HG02763 (cell line): ENCODE results near the gene IL12RB2.
A peak's percentile ranks its signal among the peaks of the same experiment; 100 is the strongest.

Source experiments
- ATAC-seq: cut with Tn5 transposase; IDR thresholded peaks from one replicate; pipeline ENCODE4 v1.9.1; 2021; ENCODE audit warnings: mild to moderate bottlenecking, moderate library complexity; ENCODE audit not compliant: unreplicated experiment

Gene IL12RB2

GRCh38 chr1:67313934-67314671, 6.4 kb downstream of the IL12RB2 start:
- ATAC-seq, result no peak

DNA sequence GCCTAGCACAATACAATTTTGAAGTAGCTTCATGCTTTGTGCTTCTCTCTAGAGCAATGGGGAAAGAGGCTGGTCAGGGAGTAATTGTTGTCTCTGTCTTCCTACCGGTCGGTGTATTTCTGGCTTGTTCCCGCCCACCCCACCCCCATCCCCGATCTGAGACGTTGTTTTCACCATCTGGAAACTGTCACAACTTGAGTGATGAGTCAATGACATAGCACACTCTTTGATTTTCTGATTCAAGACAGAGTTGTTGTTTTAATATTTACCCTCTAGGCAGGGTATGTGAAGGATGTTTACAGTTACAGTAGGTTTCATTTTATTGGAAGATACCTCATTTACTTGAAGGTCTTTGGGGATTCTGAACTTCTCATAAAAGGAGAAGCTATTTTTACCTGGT, 7.0 kb downstream of the IL12RB2 start:
- no peak for ATAC-seq

GRCh38 chr1:67316180-67316902, 8.7 kb downstream of the IL12RB2 start:
- no peak for ATAC-seq

- no peak for ATAC-seq
Observed at GRCh38 chr1:67316918-67317317, 9.2 kb downstream of the IL12RB2 start.

- no peak for ATAC-seq
Observed at GRCh38 chr1:67317803-67318202, 10.1 kb downstream of the IL12RB2 start.

DNA sequence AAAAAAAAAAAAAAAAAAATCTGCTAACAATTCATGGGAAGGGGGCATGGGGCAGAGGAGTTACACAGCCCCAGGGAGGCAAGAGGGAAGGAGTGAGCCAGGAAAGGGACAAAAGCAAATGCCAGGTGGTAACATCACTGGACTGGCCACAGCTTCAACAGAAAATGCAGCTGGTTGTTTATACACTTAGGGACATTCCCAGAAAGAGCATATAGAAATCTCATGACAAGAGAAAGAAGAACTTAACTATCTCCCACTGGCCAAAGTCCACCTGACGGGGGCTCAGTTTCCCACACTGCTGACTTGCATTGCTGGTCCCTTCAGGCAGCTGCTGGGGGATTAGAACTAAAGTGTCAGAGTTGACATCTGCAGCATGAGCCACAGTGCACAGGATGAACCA, 14.8 kb downstream of the IL12RB2 start:
- ATAC-seq, result no peak

DNA sequence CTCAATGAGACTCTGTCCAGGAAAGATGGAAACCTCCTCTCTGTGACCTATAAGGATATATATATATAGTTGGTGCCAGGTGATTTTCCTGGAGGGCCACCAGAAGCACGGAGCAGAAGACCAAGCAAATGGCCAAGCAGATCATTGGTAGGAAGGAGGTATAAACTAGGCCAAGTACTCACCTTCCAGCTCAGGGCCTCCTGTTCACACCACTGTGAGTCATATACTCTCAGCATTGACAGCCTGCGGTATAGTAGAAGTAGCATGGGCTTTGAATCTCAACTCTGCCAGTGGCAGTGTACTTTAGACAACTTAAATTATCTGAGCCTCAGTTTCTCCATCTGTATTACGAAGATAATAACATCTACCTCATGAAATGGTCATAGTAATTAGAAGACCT, 15.4 kb downstream of the IL12RB2 start:
- ATAC-seq, result no peak

- ATAC-seq, result no peak
Observed at GRCh38 chr1:67324068-67324467, 16.4 kb downstream of the IL12RB2 start.

DNA sequence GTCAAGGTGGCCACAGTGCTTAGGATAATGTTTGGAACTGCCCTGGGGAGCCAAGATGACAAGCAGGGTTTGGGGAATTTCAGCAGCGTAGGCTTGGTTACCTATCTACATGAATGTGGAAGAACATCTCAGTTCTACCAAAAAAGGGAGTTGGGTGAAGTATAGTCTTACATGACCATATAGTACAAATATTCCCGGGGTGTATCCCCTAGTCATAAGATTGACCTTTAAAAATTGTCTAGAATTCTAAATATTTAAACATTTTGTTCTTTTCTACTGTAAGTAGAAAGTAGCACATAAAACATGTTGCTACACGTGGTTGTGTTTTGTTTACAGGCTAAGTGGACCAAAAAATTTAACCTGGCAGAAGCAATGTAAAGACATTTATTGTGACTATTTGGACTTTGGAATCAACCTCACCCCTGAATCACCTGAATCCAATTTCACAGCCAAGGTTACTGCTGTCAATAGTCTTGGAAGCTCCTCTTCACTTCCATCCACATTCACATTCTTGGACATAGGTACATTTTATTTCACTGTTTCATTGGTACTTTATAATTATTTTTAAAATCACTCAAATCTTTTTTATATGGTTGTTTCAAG, 20.3 kb downstream of the IL12RB2 start:
- ATAC-seq, result no peak

DNA sequence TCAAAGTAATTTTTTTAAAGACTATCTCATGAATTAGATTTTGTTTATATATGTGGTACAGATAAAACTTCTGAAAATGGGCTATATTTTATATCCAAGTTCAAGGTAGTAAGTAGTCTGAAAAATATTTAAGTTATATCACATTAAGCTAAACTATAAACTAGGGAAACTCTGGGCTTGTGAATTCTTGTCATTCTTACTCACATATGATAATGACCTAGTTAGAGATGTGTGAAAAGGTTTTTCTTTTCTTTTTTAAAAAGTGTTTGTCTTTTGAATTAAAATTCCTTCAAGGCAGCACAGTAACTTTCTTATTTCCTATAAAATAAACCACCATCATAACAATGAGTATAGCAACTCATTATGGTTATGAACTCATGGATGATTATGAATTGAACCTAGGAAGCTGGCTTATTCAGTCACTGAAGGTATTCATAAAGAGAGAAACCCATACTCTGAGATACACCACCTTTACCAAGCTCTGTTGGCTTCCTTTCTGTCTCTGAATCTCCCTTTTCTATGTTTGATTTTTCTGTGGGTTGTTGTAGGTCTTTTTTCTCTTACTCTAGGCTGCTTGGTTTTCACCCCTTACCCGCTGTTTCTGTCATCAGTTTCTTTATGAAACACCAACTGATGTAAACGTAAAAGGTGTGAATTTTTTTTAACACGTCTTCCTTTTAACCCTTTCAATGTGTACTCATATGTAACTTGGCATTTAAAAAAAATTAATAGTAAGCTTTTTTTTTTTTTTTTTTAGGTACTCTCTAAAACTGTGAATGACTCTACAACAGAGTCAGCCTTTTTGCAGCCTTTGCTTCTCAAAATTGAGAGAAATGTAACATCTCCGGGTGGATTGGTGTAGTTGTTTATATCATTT, 25.2 kb downstream of the IL12RB2 start:
- peak; percentile 91 for ATAC-seq

DNA sequence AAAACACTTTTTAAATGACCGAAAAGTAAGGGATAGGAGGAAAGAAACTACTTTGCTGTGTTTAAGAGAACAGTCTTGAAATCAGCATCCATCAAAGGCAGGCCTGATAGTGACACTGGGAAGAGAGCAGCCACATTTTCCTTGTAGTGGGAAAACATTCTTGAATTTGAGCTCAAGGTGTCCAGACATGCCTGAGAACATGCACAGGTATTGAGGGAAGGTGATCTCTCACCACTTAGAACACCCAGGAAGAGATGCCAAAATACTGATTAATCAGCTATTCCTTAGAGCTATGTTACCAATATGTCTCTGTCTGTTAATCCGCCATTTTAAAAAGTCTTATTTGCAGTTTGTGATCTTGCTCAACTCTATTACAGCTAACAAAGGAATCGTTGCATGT, 25.9 kb downstream of the IL12RB2 start:
- no peak for ATAC-seq

GRCh38 chr1:67335411-67335810, 27.7 kb downstream of the IL12RB2 start:
- no peak for ATAC-seq

DNA sequence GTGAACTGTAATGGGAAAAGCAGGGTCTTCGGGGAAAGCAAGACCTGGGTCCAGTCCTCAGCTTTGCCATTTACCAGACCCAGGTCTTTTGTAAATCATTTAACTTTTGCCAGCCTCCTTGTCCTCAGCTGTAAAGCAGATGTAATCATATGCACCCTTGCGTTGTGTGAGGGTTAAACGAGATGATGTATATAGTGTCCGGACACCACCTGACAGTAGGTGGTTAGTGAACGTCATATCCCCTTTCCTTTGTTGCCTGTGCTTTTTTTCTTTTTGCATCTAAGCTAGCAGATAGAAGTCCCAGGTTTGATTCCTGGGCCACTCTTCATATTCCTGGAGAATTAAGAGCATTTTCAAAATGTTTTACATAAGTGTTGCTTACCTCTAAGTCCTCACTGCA, 28.5 kb downstream of the IL12RB2 start:
- no peak for ATAC-seq

DNA sequence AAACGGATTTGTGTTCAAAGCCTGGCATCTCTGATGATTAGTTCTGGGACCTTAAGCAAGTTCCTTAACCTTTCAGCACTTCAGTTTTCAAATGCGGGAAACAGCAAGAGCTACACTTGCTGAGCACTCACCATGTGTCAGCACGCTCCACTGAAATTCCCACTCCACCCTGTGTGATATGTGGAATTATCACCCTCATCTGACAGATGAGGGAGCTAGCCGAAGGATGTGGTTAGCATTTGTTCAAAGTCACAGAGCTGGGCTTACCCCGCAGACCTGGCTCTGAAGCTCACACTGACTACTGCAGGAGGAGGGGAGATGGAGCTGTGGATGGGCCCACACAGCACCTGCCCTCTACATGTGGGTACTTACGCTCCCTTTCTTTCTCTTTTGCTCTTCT, 29.1 kb downstream of the IL12RB2 start:
- ATAC-seq, result no peak

DNA sequence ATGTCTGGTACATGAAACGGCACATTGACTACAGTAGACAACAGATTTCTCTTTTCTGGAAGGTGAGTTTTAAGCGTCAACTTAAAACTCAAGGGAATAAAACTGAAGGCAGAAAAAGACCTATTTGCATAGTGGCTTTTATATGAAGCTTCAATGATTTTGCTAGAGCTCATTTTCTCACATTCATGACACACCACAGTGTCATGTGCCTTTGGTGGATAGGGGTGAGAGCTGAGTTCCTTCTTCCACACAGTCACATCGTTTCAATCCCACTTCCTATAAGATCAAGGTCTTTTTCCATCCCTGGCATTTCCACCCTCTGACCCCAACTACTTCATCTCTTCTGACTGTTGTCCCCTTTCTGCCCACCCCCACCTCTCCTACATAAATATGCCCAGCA, 31.0 kb downstream of the IL12RB2 start:
- ATAC-seq, result no peak

GRCh38 chr1:67339623-67340343, 32.1 kb downstream of the IL12RB2 start:
- ATAC-seq, result peak; percentile 46

GRCh38 chr1:67342076-67342890, 34.6 kb downstream of the IL12RB2 start:
- ATAC-seq, result no peak

GRCh38 chr1:67345556-67345955, 37.9 kb downstream of the IL12RB2 start:
- no peak for ATAC-seq

GRCh38 chr1:67346982-67347381, 39.3 kb downstream of the IL12RB2 start:
- ATAC-seq, result no peak
